Measurements from ENCODE around the gene GALK2. TPM values are rescaled to one million over a fixed set of nuclear protein-coding genes. Genes with fewer than 3 reads are reported as not detected.
"Not testable (repeated sequence)": the region's sequence is repeated elsewhere in the genome, so short reads cannot be mapped to it uniquely, and the experiment has no call there.

The GALK2 gene
- total RNA-seq, 1 donor from 2014 or later = 47.6 TPM

DNA sequence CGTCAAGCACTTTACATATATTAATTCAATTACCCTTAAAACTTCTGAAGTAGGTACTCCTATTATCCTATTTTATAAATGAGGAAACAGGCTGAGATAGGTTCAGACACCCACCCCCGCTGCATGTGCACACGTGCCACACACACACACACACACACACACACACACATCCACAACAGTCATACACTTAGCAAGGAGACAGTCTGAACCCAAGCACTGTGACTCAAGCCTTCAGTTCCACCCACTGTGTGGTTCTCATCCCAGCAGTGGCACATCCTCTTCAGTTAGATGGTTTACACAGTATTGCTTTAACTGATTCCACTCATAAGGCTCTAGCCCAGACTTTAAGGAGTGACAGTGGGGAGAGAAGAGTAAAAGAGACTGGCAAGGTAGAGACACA is 161.9 kb downstream of the GALK2 start:
- intact Hi-C loops (cut with DNase I) = no loop called here
- no peak overlapping the region for H3K4me3 ChIP-seq
- no peaks in the 10 kb centered on the region for H3K9me3 ChIP-seq
- H3K27ac ChIP-seq = no peak overlapping the region
- H3K4me1 ChIP-seq = no peaks in the 10 kb centered on the region
- no peak for DNase-seq (ENCODE audit: extremely low spot score in 2 of 2)
- TF ChIP-seq POLR2AphosphoS5 (IDR thresholded peaks at IDR 0.05; ENCODE audit: insufficient read depth in 1 of 2, low read depth in 1 of 2) (no peak), POLR2A (IDR thresholded peaks at IDR 0.05) (no peak)
- TF ChIP-seq, protein P1, sequence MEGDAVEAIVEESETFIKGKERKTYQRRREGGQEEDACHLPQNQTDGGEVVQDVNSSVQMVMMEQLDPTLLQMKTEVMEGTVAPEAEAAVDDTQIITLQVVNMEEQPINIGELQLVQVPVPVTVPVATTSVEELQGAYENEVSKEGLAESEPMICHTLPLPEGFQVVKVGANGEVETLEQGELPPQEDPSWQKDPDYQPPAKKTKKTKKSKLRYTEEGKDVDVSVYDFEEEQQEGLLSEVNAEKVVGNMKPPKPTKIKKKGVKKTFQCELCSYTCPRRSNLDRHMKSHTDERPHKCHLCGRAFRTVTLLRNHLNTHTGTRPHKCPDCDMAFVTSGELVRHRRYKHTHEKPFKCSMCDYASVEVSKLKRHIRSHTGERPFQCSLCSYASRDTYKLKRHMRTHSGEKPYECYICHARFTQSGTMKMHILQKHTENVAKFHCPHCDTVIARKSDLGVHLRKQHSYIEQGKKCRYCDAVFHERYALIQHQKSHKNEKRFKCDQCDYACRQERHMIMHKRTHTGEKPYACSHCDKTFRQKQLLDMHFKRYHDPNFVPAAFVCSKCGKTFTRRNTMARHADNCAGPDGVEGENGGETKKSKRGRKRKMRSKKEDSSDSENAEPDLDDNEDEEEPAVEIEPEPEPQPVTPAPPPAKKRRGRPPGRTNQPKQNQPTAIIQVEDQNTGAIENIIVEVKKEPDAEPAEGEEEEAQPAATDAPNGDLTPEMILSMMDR (IDR thresholded peaks at IDR 0.05) = no peak
- H3K36me3 ChIP-seq = peaks cover 0 to 10% of the 10 kb centered on the region in 2 donors
- H3K27me3 ChIP-seq = no peaks in the 10 kb centered on the region

DNA sequence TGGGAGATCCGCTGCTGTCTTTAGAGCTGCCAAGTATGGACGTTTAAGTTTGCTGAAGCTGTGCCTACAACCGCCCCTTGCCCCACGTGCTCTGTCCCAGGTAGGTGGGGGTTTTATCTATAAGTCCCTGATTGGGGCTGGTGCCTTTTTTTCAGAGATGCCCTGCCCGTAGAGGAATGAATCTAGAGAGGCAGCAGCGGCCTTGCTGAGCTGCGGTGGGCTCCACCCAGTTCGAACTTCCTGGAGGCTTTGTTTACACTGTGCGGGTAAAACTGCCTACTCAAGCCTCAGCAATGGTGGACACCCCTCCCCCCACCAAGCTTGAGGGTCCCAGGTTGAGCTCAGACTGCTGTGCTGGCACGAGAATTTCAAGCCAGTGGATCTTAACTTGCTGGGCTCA is 169.6 kb downstream of the GALK2 start:
- Histone ChIP-seq H3K9me3 (no peaks in the 10 kb centered on the region), H3K36me3 (peaks cover 0 to 6% of the 10 kb centered on the region in 2 donors), H3K27ac (no peak overlapping the region), H3K4me3 (no peak overlapping the region), H3K27me3 (no peaks in the 10 kb centered on the region), H3K4me1 (no peaks in the 10 kb centered on the region)
- no peak for DNase-seq (ENCODE audit: extremely low spot score in 2 of 2)
- intact Hi-C loops (cut with DNase I) = no loop called here
- TF ChIP-seq POLR2A (IDR thresholded peaks at IDR 0.05) (no peak), POLR2AphosphoS5 (IDR thresholded peaks at IDR 0.05; ENCODE audit: insufficient read depth in 1 of 2, low read depth in 1 of 2) (no peak)
- TF ChIP-seq, protein P1 (IDR thresholded peaks at IDR 0.05) = no peak

DNA sequence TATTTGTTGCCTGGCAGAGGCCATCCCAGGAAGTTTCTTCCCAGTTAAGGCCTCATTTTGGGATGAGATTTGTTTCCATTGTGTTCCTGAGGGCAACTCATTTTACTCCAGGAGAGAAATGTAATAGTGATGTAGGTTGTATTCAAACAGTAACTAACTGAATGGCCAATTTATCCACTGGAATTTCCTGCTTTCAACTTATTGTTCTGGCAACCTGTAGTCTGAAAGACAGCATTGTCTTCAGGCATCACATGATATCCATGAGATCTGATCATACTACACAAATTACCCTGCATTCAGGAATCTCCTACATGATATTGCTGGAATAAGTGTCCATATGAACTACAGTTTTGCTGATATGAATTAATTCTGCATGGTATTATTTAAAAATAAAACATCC is 173.5 kb downstream of the GALK2 start:
- no peaks in the 10 kb centered on the region for H3K27me3 ChIP-seq
- intact Hi-C loops (cut with DNase I) = no loop called here
- H3K9me3 ChIP-seq = no peaks in the 10 kb centered on the region
- H3K27ac ChIP-seq = no peak overlapping the region
- no peak overlapping the region for H3K4me3 ChIP-seq
- no peaks in the 10 kb centered on the region for H3K4me1 ChIP-seq
- no peak for DNase-seq (ENCODE audit: extremely low spot score in 2 of 2)
- H3K36me3 ChIP-seq = peaks cover 0 to 6% of the 10 kb centered on the region in 2 donors
- TF ChIP-seq POLR2A (IDR thresholded peaks at IDR 0.05) (no peak), POLR2AphosphoS5 (IDR thresholded peaks at IDR 0.05; ENCODE audit: insufficient read depth in 1 of 2, low read depth in 1 of 2) (no peak)
- TF ChIP-seq, protein P1 (IDR thresholded peaks at IDR 0.05) = no peak

DNA sequence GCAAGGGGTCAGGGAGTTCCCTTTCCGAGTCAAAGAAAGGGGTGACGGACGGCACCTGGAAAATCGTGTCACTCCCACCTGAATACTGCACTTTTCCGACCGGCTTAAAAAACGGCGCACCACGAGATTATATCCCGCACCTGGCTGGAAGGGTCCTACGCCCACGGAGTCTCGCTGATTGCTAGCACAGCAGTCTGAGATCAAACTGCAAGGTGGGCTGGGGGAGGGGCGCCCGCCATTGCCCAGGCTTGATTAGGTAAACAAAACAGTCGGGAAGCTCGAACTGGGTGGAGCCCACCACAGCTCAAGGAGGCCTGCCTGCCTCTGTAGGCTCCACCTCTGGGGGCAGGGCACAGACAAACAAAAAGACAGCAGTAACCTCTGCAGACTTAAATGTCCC is 184.4 kb downstream of the GALK2 start:
- H3K9me3 ChIP-seq; H3K27ac ChIP-seq; H3K27me3 ChIP-seq; H3K4me1 ChIP-seq; DNase-seq (ENCODE audit: extremely low spot score in 2 of 2); H3K36me3 ChIP-seq; H3K4me3 ChIP-seq; intact Hi-C loops (cut with DNase I): not testable (repeated sequence)

DNA sequence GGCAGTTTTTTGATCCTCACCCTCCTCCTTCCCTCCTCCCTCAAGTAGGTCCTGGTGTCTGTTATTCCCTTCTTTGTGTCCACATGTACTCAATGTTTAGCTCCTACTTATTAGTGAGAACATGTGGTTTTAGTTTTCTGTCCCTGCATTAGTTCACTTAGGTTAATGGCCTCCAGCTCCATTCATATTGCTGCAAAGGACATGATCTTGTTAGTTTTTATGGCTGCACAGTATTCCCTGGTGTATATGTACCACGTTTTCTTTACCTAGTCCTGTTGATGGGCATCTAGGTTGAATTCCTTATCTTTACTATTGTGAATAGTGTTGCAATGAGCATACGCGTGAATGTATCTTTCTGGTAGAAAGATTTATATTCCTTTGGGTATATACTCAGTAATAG is 191.3 kb downstream of the GALK2 start:
- no peak overlapping the region for H3K27ac ChIP-seq
- no peaks in the 10 kb centered on the region for H3K36me3 ChIP-seq
- no peak overlapping the region for H3K4me3 ChIP-seq
- no peaks in the 10 kb centered on the region for H3K4me1 ChIP-seq
- H3K9me3 ChIP-seq = no peaks in the 10 kb centered on the region
- H3K27me3 ChIP-seq = no peaks in the 10 kb centered on the region
- TF ChIP-seq POLR2AphosphoS5 (IDR thresholded peaks at IDR 0.05; ENCODE audit: insufficient read depth in 1 of 2, low read depth in 1 of 2) (no peak), POLR2A (IDR thresholded peaks at IDR 0.05) (no peak)
- TF ChIP-seq, protein P1 (IDR thresholded peaks at IDR 0.05) = no peak
- DNase-seq (ENCODE audit: extremely low spot score in 2 of 2) = no peak
- intact Hi-C loops (cut with DNase I) = no loop called here

GRCh38 chr15:49366496-49366895 is 196.4 kb downstream of the GALK2 start:
- H3K36me3 ChIP-seq = no peaks in the 10 kb centered on the region
- H3K27me3 ChIP-seq = no peaks in the 10 kb centered on the region
- no peak for DNase-seq (ENCODE audit: extremely low spot score in 2 of 2)
- H3K9me3 ChIP-seq = no peaks in the 10 kb centered on the region
- intact Hi-C loops (cut with DNase I) = no loop called here
- TF ChIP-seq POLR2AphosphoS5 (IDR thresholded peaks at IDR 0.05; ENCODE audit: insufficient read depth in 1 of 2, low read depth in 1 of 2) (no peak), POLR2A (IDR thresholded peaks at IDR 0.05) (no peak)
- TF ChIP-seq, protein P1 (IDR thresholded peaks at IDR 0.05) = no peak
- H3K27ac ChIP-seq = no peak overlapping the region
- no peaks in the 10 kb centered on the region for H3K4me1 ChIP-seq
- H3K4me3 ChIP-seq = no peak overlapping the region
